ENCODE measurements around the gene MICB.

GRCh38 chr6:31528821-31529328, 30.9 kb downstream of the MICB start, which contains the start of gene MCCD1:
- TF ChIP-seq POLR2A (IDR thresholded peaks at IDR 0.05; ENCODE audit: low read length) = no peak
- no peak for TF ChIP-seq GATA1 (IDR thresholded peaks at IDR 0.05; ENCODE audit: low read depth, low read length)
